ENCODE measurements around the gene VPS72.

DNA sequence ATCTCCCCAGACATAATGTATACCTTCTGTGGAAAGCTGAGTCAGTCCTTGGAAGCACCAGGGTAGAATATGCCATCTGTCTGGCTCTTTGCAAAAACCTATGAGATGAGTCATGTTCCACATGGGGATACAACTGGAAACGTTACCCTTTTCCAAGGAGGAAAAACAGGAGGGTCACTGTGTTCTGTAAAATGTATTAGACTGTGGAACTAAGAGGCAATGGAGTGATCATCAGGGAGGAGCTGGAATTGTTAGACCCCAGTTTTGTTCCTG, 48.4 kb upstream of the VPS72 start:
- no peak for TF ChIP-seq GATA3 (IDR thresholded peaks at IDR 0.05; ENCODE audit: low read depth, low read length)
- TF ChIP-seq GATA2 (IDR thresholded peaks at IDR 0.05; ENCODE audit: low read depth, low read length) = no peak
